HG02678 (cell line): Measurements from ENCODE around the gene GXYLT2.

Experiments used
- ATAC-seq: cut with Tn5 transposase; IDR thresholded peaks from one replicate; pipeline ENCODE4 v1.9.1; 2021; ENCODE audit warnings: mild to moderate bottlenecking, moderate library complexity; ENCODE audit not compliant: unreplicated experiment

The GXYLT2 gene

GRCh38 chr3:72930754-72931153 lies 42.9 kb downstream of the GXYLT2 start:
- ATAC-seq, result no peak

DNA sequence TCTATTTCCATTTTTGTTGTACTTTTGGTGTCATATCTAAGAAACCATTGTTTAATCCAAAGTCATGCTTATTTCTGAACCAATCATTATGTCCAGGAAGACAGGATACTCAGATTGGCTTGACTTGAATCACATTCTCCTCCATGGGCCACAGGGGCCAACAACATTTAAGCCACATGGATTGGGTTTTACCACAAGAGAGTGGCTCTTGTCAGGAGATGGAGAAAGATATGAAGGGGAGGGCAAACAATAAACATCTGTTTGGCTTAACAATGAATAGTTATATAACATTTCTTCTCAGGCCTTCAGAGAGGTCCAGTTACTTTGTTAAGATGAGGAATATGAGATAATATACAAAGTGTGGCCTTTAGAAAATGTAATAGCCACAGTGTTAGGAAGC lies 44.6 kb downstream of the GXYLT2 start:
- no peak for ATAC-seq

DNA sequence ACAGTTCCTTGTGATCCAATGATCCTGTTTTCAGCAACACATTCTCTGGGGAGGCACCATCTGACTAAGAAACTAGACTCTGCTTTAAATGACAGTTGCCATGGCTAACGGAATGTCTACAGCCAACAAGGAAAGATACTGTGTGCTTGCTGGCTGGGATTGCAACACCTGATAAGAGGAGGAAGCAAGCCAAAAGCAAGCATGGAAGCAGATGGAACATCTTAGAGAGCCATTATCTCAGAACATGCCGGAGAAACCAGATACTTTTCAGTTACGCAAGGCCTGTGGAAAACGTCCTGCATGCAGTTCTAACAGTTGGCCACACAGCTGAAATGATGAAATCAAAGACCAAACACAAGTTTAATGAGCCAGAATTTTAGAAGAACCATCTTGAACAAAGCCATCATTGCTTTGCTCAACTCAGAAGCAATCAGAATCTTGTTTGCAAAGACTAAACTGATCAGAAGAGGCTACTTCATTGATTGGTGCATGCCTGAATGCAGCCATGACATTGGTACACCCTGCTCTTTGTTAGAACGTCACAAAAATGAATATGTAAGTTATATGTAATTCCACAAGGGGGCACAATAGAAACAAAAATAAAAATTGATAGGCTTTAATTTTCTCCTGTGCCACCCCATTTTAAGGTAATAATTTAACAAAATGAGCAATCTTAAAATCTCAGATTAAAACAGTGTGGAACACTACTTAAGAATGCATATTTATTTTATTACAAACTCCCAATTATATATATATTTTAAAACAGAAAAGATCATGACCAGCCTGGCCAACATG lies 50.8 kb downstream of the GXYLT2 start:
- peak; percentile 50 for ATAC-seq

DNA sequence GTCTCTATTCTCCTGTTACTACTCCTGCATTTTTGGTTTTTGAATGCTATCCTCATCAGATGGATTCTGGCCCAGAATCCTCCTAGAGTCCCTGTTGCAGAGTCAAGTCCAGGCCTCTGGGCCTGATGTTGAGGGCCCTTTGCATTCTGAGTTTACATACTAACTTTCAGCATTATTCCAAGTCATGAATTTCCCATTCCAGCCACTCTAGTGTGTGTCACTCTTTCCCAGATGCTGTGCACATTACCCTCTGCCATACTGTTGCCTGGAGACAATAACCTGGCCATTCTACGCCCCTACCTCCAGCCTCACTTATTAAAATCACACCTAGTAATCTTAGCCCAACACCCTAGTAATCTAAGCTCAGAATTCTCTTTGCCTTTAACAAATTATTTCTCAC lies 53.4 kb downstream of the GXYLT2 start:
- ATAC-seq, result no peak

- ATAC-seq, result no peak
Measured at GRCh38 chr3:72942427-72942826, 54.6 kb downstream of the GXYLT2 start.

- no peak for ATAC-seq
Measured at GRCh38 chr3:72944696-72945095, 56.9 kb downstream of the GXYLT2 start.

- no peak for ATAC-seq
Measured at GRCh38 chr3:72947715-72948490, 60.1 kb downstream of the GXYLT2 start.

DNA sequence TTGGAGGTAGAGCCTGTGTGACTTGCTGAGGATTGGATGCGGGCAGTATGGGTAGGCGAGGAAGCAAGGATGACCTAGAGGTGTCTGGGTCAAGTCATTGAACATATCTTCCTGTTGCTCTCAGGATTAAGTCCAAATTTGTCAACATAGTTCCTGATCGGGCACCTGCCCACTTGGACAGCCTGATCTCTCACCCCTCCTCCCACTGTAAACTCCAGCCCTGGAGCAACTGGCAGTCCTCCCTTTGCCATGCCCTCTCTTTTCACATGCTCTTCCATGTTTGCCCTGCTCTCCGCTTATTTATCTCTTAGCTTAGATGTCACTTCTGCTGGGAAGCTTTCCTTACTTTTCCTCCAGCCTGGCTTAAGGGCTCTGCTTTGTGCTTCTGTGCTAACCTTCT lies 61.2 kb downstream of the GXYLT2 start:
- no peak for ATAC-seq

GRCh38 chr3:72950372-72950771 lies 62.5 kb downstream of the GXYLT2 start:
- no peak for ATAC-seq

DNA sequence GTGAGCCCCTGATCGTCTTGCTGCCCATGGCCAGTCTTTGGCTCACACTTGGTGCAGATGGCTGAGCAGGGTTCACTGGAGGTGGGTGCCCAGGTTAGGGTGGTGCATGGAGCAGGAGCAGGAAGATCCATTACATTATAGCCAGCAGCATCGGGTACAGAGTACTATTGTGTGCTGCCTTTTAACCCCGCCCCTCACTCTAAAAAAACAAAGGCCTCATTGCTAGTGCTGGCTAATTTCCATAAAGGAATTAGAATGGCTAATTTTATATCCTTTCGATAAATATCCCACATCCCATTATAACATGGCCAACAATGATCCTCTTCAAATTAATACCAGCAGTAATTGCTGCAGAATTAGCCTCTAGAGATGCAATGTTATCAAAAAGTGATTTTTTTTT lies 63.0 kb downstream of the GXYLT2 start:
- no peak for ATAC-seq

DNA sequence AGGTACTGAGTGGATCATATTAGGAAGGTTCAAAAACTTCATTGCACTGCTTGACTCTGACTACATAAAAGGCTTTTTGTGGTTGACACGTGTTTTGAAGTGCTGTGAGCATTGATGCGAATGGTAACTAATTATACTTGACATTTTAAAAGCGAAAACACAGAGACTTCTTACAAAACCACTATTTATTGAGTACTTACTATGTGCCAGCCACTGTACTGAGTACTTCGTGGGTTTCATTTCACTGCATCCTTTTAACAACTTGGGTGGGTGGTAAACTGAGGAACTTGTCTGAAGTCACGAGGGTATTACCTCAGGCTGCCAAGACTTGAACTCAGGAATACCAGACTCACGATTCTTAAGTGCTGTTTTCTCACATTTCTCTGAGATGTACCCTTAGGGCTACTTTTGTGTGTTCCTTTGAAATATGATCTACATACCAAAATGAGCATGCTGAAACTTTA lies 63.4 kb downstream of the GXYLT2 start:
- ATAC-seq, result no peak

DNA sequence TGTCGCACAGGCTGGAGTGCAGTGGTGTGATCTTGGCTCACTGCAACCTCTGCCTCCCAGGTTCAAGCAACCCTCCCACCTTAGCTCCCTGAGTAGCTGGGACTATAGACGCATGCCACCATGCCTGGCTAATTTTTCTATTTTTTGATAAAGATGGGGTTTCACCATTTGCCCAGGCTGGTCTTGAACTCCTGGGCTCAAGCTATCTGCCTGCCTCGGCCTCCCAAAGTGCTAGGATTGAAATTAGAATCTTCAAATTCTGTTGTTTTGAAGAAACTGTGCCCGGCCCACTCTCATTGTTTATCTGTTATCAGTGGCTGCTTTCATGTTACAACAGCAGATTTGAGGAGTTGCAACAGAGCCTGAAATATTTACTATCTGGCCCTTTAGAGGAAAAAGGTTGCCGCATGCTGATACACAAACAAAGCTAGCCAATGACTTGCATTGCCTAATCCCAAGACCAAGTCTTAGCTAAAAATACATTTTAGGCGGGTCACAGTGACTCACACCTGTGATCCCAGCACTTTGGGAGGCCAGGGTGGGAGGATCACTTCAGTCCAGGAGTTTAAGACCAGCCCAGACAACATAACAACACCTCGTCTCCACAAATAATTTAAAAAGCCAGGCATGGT lies 65.6 kb downstream of the GXYLT2 start:
- no peak for ATAC-seq

GRCh38 chr3:72957297-72957696 lies 69.5 kb downstream of the GXYLT2 start:
- no peak for ATAC-seq

- no peak for ATAC-seq
Measured at GRCh38 chr3:72959336-72959735, 71.5 kb downstream of the GXYLT2 start.

DNA sequence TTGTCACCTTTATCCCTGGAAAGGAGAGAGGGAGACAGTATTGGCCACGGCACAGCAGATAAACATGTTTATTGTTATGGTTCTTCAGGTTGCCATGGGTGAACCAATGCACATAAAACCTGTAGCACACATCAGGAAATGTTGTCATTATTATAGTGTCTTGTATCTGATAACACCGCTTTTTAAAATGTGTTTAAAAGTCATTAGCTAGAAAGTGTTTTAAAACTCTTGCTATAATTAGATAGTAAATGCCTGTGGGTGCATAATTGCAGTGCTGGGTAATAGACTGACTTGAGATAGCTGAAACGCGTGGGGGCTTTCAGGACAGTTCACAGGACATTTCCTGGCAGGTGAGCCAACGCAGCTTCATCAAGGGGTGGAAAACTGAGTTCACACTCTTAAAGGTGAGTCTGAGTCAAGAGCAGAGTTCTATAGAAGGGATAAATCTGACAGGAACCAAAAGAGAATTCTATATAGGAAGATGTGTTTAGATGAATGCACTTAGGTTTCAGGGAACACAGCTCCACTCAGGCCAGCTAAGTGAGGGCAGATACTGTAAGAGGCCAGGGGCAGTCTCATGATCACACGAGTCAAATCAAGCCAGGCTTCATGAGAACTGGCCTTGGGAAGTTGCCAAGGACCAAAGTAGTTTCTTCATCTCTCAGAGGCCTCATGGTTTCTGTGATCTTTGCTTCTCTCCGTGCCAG lies 73.1 kb downstream of the GXYLT2 start:
- ATAC-seq, result no peak

- ATAC-seq, result no peak
Measured at GRCh38 chr3:72961752-72962151, 73.9 kb downstream of the GXYLT2 start.

GRCh38 chr3:72962317-72962716 lies 74.5 kb downstream of the GXYLT2 start:
- no peak for ATAC-seq

DNA sequence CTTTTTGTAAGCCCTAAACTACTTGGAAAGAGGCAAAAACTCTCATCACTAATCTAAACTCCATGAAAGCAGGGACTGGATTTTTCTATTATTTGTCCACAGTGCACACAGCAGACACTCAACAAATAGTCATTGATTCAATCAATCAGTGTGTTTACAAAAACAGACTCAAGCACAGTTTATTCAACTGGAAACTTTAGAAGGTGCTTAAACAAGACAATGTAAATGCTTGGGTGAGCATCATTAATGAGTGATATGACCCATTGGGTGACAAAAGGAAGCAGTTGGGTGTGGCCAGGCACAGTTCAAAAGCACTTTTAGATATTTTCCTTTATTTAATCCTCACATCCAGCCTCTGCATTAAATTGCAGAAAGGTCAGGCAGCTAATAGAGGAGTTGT lies 76.8 kb downstream of the GXYLT2 start:
- ATAC-seq, result no peak

DNA sequence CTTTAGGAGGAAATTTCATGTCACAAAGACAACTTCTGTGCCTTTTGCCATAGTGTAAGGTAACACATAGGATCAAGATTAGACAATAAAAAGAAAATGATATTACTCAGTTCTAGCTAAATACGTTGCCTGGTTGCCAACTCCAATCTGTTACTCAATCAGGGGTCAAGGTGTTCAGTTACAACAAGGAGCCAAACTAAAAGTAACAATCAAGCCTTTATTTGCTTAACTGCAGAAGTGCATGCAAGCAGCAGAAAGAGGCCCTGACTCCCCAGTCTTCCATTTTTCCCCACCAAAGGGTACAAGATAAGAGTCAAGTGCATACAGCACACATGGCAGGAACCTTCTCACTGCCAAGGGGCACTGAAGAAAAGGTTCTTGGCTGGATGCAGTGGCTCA lies 80.4 kb downstream of the GXYLT2 start:
- ATAC-seq, result no peak

DNA sequence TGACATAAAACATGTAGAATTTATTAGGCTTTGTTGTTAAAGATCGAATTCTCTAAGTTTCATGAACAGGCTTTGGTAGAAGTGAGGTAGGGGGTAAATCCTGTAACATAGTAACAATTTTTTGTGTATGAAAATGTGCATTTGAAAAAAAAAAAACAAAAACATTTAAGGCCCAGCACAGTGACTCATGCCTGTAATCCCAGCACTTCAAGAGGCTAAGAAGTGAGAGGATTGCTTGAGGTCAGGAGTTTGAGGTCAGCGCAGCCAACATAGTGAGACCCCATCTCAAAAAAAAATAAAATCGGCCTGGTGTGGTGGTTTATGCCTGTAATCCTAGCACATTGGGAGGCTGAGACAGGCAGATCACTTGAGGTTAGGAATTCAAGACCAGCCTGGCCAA lies 81.9 kb downstream of the GXYLT2 start:
- ATAC-seq, result no peak

DNA sequence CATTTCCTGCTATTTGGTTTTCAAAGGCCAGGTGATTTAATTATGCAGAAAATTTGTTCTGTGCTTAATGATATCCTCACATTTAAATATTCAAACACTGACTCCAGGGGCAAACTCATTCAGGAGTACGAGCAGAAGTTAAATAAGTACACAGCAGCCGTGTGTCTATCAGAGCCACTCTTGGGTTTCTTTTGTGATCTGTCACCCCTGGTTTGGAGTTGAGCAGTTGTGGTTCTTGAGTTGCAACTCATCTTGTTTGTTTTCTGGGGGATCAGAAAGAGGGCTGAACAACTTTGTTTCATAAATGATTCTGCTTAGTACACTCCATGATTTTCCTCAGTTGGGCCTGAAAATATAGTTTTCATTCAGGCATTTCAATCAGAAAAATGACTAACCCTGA lies 83.1 kb downstream of the GXYLT2 start:
- ATAC-seq, result no peak
